WTC11 (cell line): ENCODE measurements around the gene PAOX.

Experiments used
- ARID4B ChIP-seq: sonication (generic); formaldehyde crosslinking; IDR thresholded peaks from 2 replicates; pipeline ENCODE4 v1.8.0; 2023; ENCODE audit warnings: missing genetic modification reagents, mild to moderate bottlenecking, borderline replicate concordance
- ATF2 ChIP-seq: sonication (generic); formaldehyde crosslinking; IDR thresholded peaks from 2 replicates; pipeline ENCODE4 v1.8.1; 2022; ENCODE audit warnings: low read depth, missing genetic modification reagents, borderline replicate concordance
- CTCF ChIP-seq: fragments of 200-600 bp; IDR thresholded peaks from 2 replicates; pipeline ENCODE4 v1.8.0; 2022; ENCODE audit warnings: antibody characterized with exemption
- ESRRA ChIP-seq: sonication (generic); formaldehyde crosslinking; IDR thresholded peaks from 2 replicates; pipeline ENCODE4 v1.8.1; 2022; ENCODE audit warnings: mild to moderate bottlenecking, missing genetic modification reagents, borderline replicate concordance
- FOXJ3 ChIP-seq: sonication (generic); formaldehyde crosslinking; IDR thresholded peaks from 2 replicates; pipeline ENCODE4 v1.9.0; 2021; ENCODE audit warnings: missing genetic modification reagents, mild to moderate bottlenecking, borderline replicate concordance
- FOXP4 ChIP-seq: sonication (generic); formaldehyde crosslinking; IDR thresholded peaks from 2 replicates; pipeline ENCODE4 v1.8.0; 2022; ENCODE audit warnings: mild to moderate bottlenecking, missing genetic modification reagents
- GABPB1 ChIP-seq: sonication (generic); formaldehyde crosslinking; IDR thresholded peaks from 2 replicates; pipeline ENCODE4 v1.8.1; 2023; ENCODE audit warnings: mild to moderate bottlenecking, missing genetic modification reagents
- PRDM15 ChIP-seq: sonication (generic); formaldehyde crosslinking; IDR thresholded peaks from 2 replicates; pipeline ENCODE4 v1.8.0; 2022; ENCODE audit warnings: missing genetic modification reagents
- SMAD4 ChIP-seq: sonication (generic); formaldehyde crosslinking; IDR thresholded peaks from 2 replicates; pipeline ENCODE4 v1.8.0; 2022; ENCODE audit warnings: mild to moderate bottlenecking, missing genetic modification reagents
- SP1 ChIP-seq: sonication (generic); formaldehyde crosslinking; conservative IDR thresholded peaks from 2 replicates; pipeline ENCODE4 v1.8.1; 2022; ENCODE audit warnings: missing genetic modification reagents
- USF2 ChIP-seq: sonication (generic); formaldehyde crosslinking; IDR thresholded peaks from 2 replicates; pipeline ENCODE4 v1.8.1; 2023; ENCODE audit warnings: mild to moderate bottlenecking, missing genetic modification reagents, moderate library complexity
- ZBTB21 ChIP-seq: sonication (generic); formaldehyde crosslinking; IDR thresholded peaks from 2 replicates; pipeline ENCODE4 v1.8.1; 2023; ENCODE audit warnings: mild to moderate bottlenecking, missing genetic modification reagents, borderline replicate concordance
- ZNF232 ChIP-seq: sonication (generic); formaldehyde crosslinking; IDR thresholded peaks from 2 replicates; pipeline ENCODE4 v1.8.0; 2022; ENCODE audit warnings: mild to moderate bottlenecking, missing genetic modification reagents
- ZNF512 ChIP-seq: sonication (generic); formaldehyde crosslinking; IDR thresholded peaks from 2 replicates; pipeline ENCODE4 v1.8.1; 2022; ENCODE audit warnings: missing genetic modification reagents, borderline replicate concordance

- no peak for TF ChIP-seq SMAD4
- no peak for TF ChIP-seq CTCF
- no peak for TF ChIP-seq ZNF512
- TF ChIP-seq SP1 (CRISPR knock-in tag): no peak
- TF ChIP-seq ESRRA (CRISPR knock-in tag): no peak
- TF ChIP-seq ZNF232 (CRISPR knock-in tag): no peak
- no peak for TF ChIP-seq ATF2 (CRISPR knock-in tag)
- no peak for TF ChIP-seq PRDM15 (CRISPR knock-in tag)
- TF ChIP-seq FOXP4 (CRISPR knock-in tag): no peak
- no peak for TF ChIP-seq ZBTB21 (CRISPR knock-in tag)
- TF ChIP-seq USF2 (CRISPR knock-in tag): no peak
- TF ChIP-seq ARID4B: no peak
- no peak for TF ChIP-seq GABPB1
- no peak for TF ChIP-seq FOXJ3 (CRISPR knock-in tag)
Measured at GRCh38 chr10:133353988-133354605, 25.0 kb upstream of the PAOX start.
